HG02885 (cell line): Measurements from ENCODE around the gene SECTM1.

ENCODE experiments used
- ATAC-seq: cut with Tn5 transposase; IDR thresholded peaks from one replicate; pipeline ENCODE4 v1.9.1; 2021; ENCODE audit warnings: mild to moderate bottlenecking; ENCODE audit not compliant: unreplicated experiment, poor library complexity

Gene SECTM1

GRCh38 chr17:82330322-82331239 is 3.0 kb downstream of the SECTM1 start:
- no peak for ATAC-seq

GRCh38 chr17:82329683-82330321 is 3.8 kb downstream of the SECTM1 start:
- ATAC-seq: no peak

- ATAC-seq: no peak
Measured at GRCh38 chr17:82328994-82329507, 4.5 kb downstream of the SECTM1 start.

GRCh38 chr17:82328141-82328993 is 5.2 kb downstream of the SECTM1 start:
- ATAC-seq: no peak

- ATAC-seq: no peak
Measured at GRCh38 chr17:82327757-82328140, 5.8 kb downstream of the SECTM1 start.

GRCh38 chr17:82327289-82327688 is 6.3 kb downstream of the SECTM1 start:
- no peak for ATAC-seq

GRCh38 chr17:82325286-82326180 is 8.0 kb downstream of the SECTM1 start:
- ATAC-seq: no peak

- no peak for ATAC-seq
Measured at GRCh38 chr17:82324566-82325285, 8.8 kb downstream of the SECTM1 start.

- ATAC-seq: no peak
Measured at GRCh38 chr17:82323514-82324234, 9.9 kb downstream of the SECTM1 start.

- no peak for ATAC-seq
Measured at GRCh38 chr17:82322526-82323453, 10.8 kb downstream of the SECTM1 start.

- ATAC-seq: no peak
Measured at GRCh38 chr17:82321947-82322466, 11.6 kb downstream of the SECTM1 start.

- no peak for ATAC-seq
Measured at GRCh38 chr17:82320956-82321927, 12.3 kb downstream of the SECTM1 start.

GRCh38 chr17:82320140-82320840 is 13.3 kb downstream of the SECTM1 start:
- no peak for ATAC-seq

- no peak for ATAC-seq
Measured at GRCh38 chr17:82319619-82320062, 13.9 kb downstream of the SECTM1 start.
